GM18873 (cell line): Measurements from ENCODE around the gene MAST4.
A peak's percentile ranks its signal among the peaks of the same experiment; 100 is the strongest.

Source experiments
- ATAC-seq: cut with Tn5 transposase; IDR thresholded peaks from one replicate; pipeline ENCODE4 v1.9.1; 2021; ENCODE audit warnings: mild to moderate bottlenecking, moderate library complexity, moderate number of reproducible peaks; ENCODE audit not compliant: unreplicated experiment, low FRiP score

Gene MAST4

GRCh38 chr5:66829358-66829674, 233.1 kb downstream of the MAST4 start:
- no peak for ATAC-seq

DNA sequence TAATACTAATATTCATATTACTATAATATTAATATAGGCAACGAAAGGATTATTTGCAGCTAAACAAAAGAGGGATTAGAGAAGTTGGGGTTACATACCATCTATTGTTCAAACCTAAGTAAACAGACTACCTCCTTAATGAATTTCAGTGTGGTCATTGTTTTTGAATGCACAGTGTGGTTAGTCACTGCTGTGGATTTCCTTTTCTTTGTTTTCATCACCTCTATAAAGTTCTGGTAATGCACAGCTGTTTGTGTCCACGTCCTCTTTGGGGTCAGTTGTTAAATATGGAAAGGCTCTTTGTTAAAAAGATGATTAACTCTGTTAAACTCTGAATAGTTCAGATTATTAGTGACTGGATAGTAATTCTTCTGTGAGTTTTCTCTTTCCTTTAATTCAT, 233.6 kb downstream of the MAST4 start:
- ATAC-seq, result no peak

DNA sequence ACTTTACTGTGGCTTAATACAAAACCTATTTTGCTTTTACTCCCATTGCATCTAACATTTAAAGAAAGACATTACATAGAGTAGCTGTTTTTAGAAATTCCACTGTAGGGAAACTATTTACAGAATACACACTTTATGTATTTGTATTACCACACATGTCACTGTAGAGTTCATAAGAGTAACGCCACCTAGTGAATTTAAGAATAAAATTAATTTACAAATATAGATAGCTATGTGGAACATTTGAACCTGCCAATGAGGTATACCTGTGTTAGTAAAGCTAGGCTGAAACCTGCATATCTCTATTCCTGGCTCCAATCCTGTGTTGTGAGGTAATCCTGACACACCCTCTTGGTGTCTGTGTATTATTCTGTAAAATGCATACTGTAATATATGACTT, 234.4 kb downstream of the MAST4 start:
- ATAC-seq, result no peak

DNA sequence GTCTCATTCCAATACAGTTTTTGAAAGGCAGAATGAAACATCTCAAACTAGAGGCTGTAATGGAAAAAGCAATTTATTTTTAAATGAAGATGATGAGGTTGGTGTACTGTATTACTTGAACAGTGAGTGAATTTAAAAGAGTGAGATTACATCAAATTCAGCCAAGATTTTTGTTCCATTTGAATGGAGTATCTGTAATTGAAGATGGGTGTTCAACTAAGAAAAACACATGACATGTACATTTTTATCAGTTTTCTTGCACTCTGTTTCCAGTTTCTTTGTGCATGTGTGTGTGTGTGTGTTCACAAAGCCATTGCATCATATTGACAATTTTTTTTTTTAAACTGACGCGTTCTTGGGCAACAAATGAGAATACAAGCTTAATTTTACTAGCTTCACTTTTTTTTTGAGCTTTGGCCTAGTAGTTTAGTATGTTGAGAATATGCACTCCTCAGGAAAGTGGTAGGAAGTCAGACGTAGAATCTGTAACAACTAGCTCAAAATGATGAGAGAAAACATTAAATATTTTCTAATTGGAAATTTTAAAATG, 243.5 kb downstream of the MAST4 start:
- no peak for ATAC-seq

- peak; percentile 100 for ATAC-seq
These were observed 244.4 kb downstream of the MAST4 start for GRCh38 chr5:66840511-66841013.

- no peak for ATAC-seq
These were observed 245.1 kb downstream of the MAST4 start for GRCh38 chr5:66841264-66841663.

GRCh38 chr5:66842540-66842939, 246.3 kb downstream of the MAST4 start:
- ATAC-seq, result no peak

- no peak for ATAC-seq
These were observed 246.9 kb downstream of the MAST4 start for GRCh38 chr5:66843065-66843464.

DNA sequence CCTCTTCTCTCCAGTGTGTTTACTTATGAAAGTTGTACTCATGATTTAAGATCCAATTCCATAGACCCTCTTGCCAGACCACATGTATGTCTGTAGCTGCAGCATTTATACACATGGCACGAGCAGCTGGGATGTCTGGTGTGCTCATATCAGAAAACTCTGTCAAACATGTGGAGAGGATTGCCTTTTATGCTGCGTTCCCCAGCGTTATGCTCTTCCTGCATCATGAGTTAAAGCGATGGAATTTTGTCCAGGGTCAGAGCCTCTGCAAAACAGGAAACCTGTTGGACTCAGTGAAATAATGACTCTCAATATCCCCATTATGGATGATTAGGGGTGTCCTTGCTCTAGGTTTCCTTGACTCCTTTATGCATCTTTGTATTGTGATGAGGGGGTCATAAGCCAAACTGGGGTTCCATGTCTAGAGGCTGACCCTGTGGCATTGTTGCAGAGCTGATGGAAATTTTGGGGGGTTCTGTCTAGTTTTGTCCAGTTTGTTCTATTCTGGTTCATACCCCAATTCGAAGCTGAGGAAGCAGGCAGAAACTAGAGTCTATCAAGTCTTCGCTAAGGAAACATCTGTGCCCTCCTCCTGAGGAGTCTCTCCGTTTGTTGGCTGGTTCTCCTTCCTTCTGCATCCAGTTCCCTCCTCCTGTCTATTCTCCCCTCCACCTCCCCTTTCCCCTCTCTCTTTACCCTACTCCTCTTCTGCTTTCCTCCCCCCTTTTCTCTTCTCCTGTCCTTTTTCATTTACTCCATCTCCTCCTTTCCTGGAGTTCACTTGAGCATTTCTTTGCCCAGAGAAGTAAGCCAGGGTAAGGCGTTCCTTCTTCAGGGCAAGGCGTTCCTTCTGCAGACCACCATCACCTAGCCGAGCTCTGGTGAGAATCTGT, 252.8 kb downstream of the MAST4 start:
- no peak for ATAC-seq

GRCh38 chr5:66849803-66850202, 253.6 kb downstream of the MAST4 start:
- no peak for ATAC-seq

DNA sequence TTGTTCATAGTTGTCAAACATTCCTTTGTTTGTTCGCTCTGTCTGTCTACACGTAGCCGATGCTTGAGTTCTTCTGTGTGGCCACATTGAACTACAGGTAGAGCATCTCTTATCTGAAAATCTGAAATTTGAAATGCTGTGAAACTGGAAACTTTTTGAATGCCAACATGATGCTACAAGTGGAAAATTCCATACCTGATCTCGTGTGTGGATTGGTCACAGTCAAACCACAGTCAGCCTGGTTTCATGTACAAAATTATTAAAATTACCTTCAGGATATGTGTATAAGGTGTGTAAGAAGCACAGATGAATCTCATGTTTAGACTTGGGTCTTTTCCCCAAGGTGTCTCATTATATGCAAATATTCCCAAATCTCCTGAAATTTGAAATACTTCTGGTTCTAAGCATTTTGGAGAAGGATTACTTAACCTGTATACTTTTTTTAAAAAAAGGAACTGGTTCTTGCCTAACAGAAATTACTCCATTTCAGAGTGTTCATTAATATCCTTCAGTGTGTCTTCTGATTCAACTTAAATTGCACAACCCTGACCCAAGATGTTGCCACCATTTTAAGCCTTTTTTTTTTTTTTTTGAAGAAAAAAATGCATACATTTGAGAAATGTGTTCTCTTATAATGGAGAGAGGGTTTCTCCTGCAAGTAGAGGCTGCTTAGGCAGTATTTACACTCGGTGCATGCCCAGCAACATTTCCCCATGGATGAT, 254.3 kb downstream of the MAST4 start:
- no peak for ATAC-seq

DNA sequence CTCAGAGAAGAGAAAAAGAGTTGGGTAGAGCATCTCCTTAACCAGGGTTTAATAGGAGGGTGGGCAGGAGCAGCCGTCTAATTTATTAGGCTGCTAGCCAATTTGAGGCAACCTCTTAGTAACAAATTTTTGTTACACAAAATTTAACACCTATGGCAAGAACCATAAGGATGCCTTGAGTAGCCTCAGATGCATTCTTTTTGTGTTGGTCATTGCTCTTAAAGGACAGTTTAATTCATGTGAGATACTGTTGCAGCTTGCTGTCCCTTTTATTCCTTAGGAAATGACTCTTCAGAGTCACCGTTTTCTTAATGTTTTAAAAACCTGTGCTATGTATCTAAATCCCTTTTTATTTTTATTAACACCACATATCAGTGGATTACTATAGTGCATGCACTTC, 255.1 kb downstream of the MAST4 start:
- no peak for ATAC-seq

DNA sequence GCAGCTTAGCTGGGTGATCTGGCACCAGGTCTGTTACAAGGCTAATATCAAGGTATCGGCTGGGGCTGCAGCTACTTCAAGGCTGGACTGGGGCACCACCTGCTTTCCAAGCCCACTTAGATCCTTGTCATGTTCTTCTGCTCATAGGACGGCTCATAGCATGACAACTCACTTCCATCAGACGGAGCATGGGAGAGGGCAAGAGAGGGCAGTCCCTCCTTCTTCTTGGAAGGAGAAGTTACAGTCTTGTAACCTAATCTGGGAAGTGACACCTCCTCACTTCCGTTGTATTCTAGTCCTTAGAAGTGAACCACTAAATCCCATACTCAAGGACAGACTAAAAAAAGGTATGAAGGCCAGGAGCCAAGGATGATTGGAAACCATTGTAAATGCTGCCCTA, 258.2 kb downstream of the MAST4 start:
- ATAC-seq, result no peak

DNA sequence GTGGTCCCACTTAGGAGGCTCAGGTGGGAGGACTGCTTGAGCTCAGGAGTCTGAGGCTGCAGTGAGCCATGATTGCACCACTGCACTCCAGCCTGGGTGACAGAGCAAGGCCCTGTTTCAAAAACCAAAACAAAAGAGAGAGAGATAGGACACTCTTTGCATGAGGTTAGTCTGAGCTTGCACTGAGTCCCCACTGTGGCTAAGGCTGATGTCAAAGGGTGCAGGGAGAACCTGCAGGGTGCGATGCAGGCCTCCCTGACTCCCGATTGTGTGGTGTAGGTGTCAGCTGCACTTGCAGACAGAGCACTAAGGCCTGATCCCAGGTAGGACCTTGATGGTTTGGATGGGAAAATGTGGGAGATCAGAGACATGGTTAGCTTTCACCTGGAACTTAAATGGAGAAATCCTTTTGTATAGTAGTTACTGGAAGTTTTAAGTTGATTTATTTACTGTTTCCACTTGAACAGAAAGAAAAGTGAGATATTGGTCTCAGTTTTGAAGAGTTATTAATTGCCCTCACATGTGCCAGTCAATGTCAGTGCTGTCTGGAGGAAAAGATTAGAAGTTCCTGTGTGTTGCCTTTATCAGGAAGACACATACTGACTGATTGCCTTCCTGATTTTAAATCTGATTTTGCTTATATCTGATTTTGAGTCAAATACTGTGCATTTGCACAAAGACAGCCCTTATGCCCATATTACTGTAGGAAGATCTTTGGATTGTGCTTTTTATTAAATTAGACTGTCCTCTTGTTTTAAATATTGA, 260.0 kb downstream of the MAST4 start:
- no peak for ATAC-seq

DNA sequence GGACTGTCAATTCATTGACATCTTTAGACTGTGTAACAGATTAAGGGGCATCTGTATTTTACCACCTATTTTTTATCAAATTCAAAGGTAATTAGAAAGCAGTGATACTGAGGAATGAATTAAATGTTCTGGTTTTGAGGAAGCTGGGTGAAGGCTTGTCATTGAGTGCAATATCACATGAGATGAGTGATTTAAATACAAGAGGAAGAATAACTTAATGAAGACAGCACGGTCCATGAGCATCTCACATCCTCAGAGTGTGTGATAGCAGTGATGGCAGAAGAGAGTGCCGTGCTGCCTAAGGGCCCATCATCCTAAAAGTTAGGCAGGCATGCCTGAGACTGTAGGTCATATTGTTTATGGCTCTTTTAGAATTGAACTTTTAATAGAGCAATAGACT, 263.3 kb downstream of the MAST4 start:
- no peak for ATAC-seq

DNA sequence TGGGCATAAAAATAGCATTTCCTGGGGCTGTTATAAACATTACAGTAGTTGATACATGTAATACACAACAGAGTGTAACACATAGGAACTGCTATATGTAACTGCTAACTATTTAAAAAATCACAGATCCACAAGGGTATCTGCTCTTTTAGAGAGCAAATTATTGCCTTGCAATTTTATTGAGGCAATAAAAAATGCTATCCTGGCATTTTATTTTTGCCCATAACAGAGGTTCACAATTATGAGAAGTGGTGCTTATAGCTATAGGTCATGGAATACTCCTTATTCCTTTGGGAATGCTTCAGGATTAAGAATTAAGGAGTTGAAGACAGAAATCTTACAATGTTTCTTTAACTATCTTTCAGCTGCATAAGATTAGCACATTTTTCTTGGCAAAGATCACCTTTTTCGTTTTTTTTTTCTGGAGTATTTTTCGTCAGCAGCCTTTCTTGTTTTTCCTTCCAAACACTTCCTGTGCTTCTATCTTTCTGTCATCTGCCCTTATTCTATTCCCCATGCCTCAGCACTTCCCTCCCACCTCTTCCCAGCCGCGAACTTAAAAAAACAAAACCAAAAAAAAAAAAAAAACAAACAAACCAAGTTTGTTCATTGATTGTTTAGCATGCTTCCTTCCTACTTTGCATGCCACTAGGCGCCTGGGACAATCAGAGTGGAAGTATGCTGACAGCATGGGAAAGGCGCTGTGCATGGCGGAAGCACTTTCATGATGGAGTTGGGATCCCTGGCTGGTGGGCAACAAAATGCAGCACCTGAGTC, 264.2 kb downstream of the MAST4 start:
- no peak for ATAC-seq

- ATAC-seq, result no peak
These were observed 265.2 kb downstream of the MAST4 start for GRCh38 chr5:66861402-66861801.

DNA sequence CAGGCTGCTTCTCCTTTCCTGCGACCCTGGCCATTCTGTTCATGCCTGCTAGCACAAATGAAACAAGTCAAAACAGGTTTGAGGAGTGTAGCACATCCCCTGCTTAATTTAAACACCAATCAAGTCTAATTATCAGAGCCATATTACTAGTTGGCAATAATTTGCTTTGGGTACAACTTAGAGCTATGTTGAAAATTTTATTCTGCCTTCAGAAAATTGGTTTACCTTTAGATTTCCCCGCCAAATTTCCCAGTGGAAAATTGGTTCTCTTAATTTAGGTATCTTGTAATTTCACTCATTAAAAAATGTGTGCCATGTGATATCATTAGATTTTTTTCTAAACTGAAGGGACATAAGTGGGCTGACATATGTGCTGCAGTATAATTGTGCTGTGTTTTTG, 265.8 kb downstream of the MAST4 start:
- no peak for ATAC-seq

- no peak for ATAC-seq
These were observed 267.3 kb downstream of the MAST4 start for GRCh38 chr5:66863243-66864170.
